ENCODE measurements around the gene KRT33B.
A peak's percentile ranks its signal among the peaks of the same experiment; 100 is the strongest.
"Not testable (repeated sequence)": the region's sequence is repeated elsewhere in the genome, so short reads cannot be mapped to it uniquely, and the experiment has no call there.

The KRT33B gene

GRCh38 chr17:41369713-41370112, at the start of gene KRT33B:
Gene KRT33B (minus strand): TSS chr17:41369813. CDS start chr17:41369750, 63 bp downstream.
- FAIRE-seq (no peak), DNase-seq (ENCODE audit: low spot score) (no peak)

- no peak for DNase-seq (ENCODE audit: low spot score)
These were observed 48.7 kb upstream of the KRT33B start for GRCh38 chr17:41418116-41418860.

GRCh38 chr17:41417576-41418015, 48.0 kb upstream of the KRT33B start:
- DNase-seq (ENCODE audit: low spot score): no peak

More at GRCh38 chr17:41418116-41418860, 48.7 kb upstream of the KRT33B start:
- no peak for FAIRE-seq

GRCh38 chr17:41417127-41417526, 47.5 kb upstream of the KRT33B start:
- no peak for DNase-seq (ENCODE audit: low spot score)
- no peak for FAIRE-seq

More at GRCh38 chr17:41417576-41418015, 48.0 kb upstream of the KRT33B start:
- FAIRE-seq: no peak

- FAIRE-seq (no peak), DNase-seq (ENCODE audit: low spot score) (peak; percentile 50)
These were observed 46.9 kb upstream of the KRT33B start for GRCh38 chr17:41416479-41416878.

GRCh38 chr17:41415833-41416335, 46.3 kb upstream of the KRT33B start:
- DNase-seq (ENCODE audit: low spot score): peak; percentile 88
- FAIRE-seq: peak; percentile 83

GRCh38 chr17:41415411-41415810, 45.8 kb upstream of the KRT33B start:
- DNase-seq (ENCODE audit: low spot score) (peak; percentile 29), FAIRE-seq (no peak)

GRCh38 chr17:41413982-41414381, 44.4 kb upstream of the KRT33B start:
- FAIRE-seq: no peak

GRCh38 chr17:41413353-41413957, 43.8 kb upstream of the KRT33B start:
- DNase-seq (ENCODE audit: low spot score) (no peak), FAIRE-seq (no peak)

More at GRCh38 chr17:41413982-41414381, 44.4 kb upstream of the KRT33B start:
- peak; percentile 62 for DNase-seq (ENCODE audit: low spot score)

- FAIRE-seq: no peak
- no peak for DNase-seq (ENCODE audit: low spot score)
These were observed 41.6 kb upstream of the KRT33B start for GRCh38 chr17:41411072-41411840.

- FAIRE-seq (no peak), DNase-seq (ENCODE audit: low spot score) (no peak)
These were observed 37.6 kb upstream of the KRT33B start for GRCh38 chr17:41407226-41407625.

- FAIRE-seq: no peak
- no peak for DNase-seq (ENCODE audit: low spot score)
These were observed 36.6 kb upstream of the KRT33B start for GRCh38 chr17:41406205-41406604.

- peak; percentile 97 for FAIRE-seq
- DNase-seq (ENCODE audit: low spot score): peak; percentile 98
These were observed 34.5 kb upstream of the KRT33B start for GRCh38 chr17:41404024-41404671.

GRCh38 chr17:41403404-41404023, 33.9 kb upstream of the KRT33B start:
- FAIRE-seq (no peak), DNase-seq (ENCODE audit: low spot score) (no peak)

GRCh38 chr17:41402161-41402560, 32.5 kb upstream of the KRT33B start:
- DNase-seq (ENCODE audit: low spot score) (no peak), FAIRE-seq (no peak)

- FAIRE-seq (no peak), DNase-seq (ENCODE audit: low spot score) (no peak)
These were observed 27.5 kb upstream of the KRT33B start, which contains the start of gene KRT31 for GRCh38 chr17:41396996-41397660. Gene KRT31 (minus strand): TSS chr17:41397608. CDS start chr17:41397539, 69 bp downstream.

GRCh38 chr17:41396340-41396739, 26.7 kb upstream of the KRT33B start:
- DNase-seq (ENCODE audit: low spot score) (no peak), FAIRE-seq (no peak)

GRCh38 chr17:41395611-41396010, 26.0 kb upstream of the KRT33B start:
- FAIRE-seq (no peak), DNase-seq (ENCODE audit: low spot score) (no peak)

- not testable (repeated sequence) for DNase-seq (ENCODE audit: low spot score); FAIRE-seq
These were observed 25.4 kb upstream of the KRT33B start for GRCh38 chr17:41395044-41395443.
